Placental epithelial cell (primary cell): ENCODE data around the gene OR5AR1. TPM values are rescaled to one million over a fixed set of nuclear protein-coding genes. Genes with fewer than 3 reads are reported as not detected.

Source experiments
- small RNA-seq: library from RNA; depleted of rRNA; stranded (forward); fragments of <200 nt; gene quantifications from one replicate; pipeline ENCODE3, GENCODE V24; 2012
- total RNA-seq: library from RNA; depleted of rRNA; stranded (reverse); fragments of >200 nt; gene quantifications from 2 replicates; pipeline ENCODE4 v1.2.3, GENCODE V29; 2012

Gene OR5AR1
- not detected in 2 replicates for total RNA-seq

DNA sequence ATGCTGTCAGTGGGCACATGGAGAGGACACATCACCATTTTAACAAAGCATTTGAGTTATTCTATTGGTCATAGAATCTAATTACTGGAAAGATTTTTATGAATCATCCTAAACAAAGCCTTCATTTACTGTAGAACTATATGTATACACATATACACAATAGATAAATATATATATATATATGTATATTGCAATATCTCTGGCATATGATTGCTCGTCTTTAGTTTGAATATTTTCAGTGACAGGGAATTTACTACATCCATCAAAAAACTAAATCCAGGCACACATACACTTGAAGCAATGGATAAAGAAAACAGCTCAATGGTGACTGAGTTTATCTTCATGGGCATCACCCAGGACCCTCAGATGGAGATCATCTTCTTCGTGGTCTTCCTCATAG lies at the start of gene OR5AR1:
OR5AR1 (plus strand) TSS at position 301 of the 400 bp plus-strand sequence; CDS start at position 301, 0 bp downstream.

DNA sequence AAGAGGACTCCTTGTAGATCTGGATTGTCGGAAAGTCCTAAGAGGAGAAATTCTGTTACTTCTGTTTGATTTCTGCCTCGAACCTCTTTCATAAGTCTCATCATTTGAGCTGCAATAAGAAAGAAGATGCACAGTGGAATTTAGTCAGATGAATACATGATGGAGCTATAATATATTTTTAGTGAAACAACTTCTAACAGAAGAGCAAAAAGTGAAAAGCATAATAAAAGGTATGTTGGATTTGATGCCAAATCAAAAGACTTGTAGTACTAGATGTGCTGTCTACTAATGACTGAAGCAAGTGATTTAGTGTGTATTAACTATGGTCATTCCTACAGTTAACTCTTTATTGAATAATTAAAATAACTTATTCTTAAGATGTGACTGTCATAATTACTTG lies 21.1 kb upstream of the OR5AR1 start, which contains the start of gene OR5AP2:
OR5AP2 (minus strand) TSS at position 101 of the 400 bp plus-strand sequence; CDS start at position 101, 0 bp downstream.

GRCh38 chr11:56698795-56699194 lies 35.3 kb downstream of the OR5AR1 start, which contains the start of gene OR9G1:
OR9G1 (plus strand) TSS chr11:56699095; CDS start chr11:56700388, 1,293 bp downstream.

Small RNA genes within 50 kb of the gene (small RNA-seq; reads per million reads assigned to genes)
- not detected for gene AP004245.1

Other genes with a start within 250 kb of the OR5AR1 start
- gene OR5M3, start 190.3 kb upstream of the OR5AR1 start, total RNA-seq: not detected in 2 replicates
- gene OR5M8, start 172.3 kb upstream of the OR5AR1 start, total RNA-seq: not detected in 2 replicates
- gene OR5M11, start 120.4 kb upstream of the OR5AR1 start, total RNA-seq: not detected in 2 replicates
- gene OR5M10, start 86.0 kb upstream of the OR5AR1 start, total RNA-seq: 0.33 TPM in 1 of 2 replicates, not detected in the other
- under 0.01 and 0.43 TPM in 2 replicates for gene OR5M1, start 48.8 kb upstream of the OR5AR1 start, total RNA-seq
- gene OR5AP2, start 21.2 kb upstream of the OR5AR1 start, total RNA-seq: 0.33 TPM in 1 of 2 replicates, not detected in the other
- gene OR9G1, start 35.4 kb downstream of the OR5AR1 start, total RNA-seq: not detected in 2 replicates
- gene OR9G4, start 85.0 kb downstream of the OR5AR1 start, total RNA-seq: not detected in 2 replicates